Fibroblast of skin of scalp (primary cell): ENCODE data around the gene SOCS3. TPM values are rescaled to one million over a fixed set of nuclear protein-coding genes. Genes with fewer than 3 reads are reported as not detected.

ENCODE experiments used
- DNase-seq: peaks from one replicate; pipeline ENCODE4 v3.0.0-alpha.2; 2013
- polyA plus RNA-seq, 2 experiments: library from polyadenylated mRNA; unstranded; fragments of 120-200 nt; gene quantifications; one replicate each; pipeline ENCODE4 v1.2.1, GENCODE V29; 2013; ENCODE audit not compliant: insufficient read length in 2 of 2

Gene SOCS3
- polyA plus RNA-seq (2013, experiment 1 of 2; ENCODE audit: insufficient read length) = 33.4 TPM
- 33.2 TPM for polyA plus RNA-seq (2013, experiment 2 of 2; ENCODE audit: insufficient read length)

- DNase-seq = peak; percentile 99
Observed at GRCh38 chr17:78359997-78360370, at the start of gene SOCS3. SOCS3 (minus strand) TSS chr17:78360077; CDS start chr17:78359095, 982 bp downstream.

DNA sequence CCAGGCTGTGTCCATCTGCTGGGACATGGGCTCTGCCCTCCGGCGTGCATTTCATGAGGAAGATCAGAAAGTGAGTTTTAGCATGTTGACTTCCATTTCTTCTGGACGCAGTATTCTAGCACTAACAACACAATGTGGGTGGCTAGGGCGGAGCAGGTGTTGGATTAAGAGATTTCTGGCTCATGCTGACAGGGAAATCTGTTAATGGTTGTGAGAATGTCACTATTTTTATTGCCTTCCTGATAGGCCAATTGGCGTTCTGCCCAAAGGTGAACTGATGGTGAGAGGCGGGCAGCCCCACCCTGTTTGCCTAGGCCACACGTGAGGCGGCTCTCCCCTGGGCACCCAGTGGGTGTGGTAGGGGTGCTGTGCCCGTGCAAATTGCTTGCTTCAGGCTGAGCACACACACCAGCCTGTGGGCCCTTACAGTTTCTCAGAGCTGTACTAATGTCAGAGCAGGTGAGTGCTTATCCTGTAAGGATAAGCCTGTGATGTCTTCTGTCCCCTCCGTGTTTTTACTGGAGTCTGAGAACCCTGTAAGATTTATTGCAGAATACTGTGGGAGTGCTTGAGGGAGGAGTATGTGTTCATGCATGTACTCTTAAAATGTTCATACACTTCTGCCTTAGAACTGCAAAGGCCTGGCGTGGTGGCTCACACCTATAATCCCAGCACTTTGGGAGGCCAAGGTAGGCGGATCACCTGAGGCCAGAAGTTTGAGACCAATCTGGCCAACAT, 49.5 kb upstream of the SOCS3 start:
- no peak for DNase-seq

- DNase-seq = no peak
Observed at GRCh38 chr17:78408476-78409050, 48.7 kb upstream of the SOCS3 start.

DNA sequence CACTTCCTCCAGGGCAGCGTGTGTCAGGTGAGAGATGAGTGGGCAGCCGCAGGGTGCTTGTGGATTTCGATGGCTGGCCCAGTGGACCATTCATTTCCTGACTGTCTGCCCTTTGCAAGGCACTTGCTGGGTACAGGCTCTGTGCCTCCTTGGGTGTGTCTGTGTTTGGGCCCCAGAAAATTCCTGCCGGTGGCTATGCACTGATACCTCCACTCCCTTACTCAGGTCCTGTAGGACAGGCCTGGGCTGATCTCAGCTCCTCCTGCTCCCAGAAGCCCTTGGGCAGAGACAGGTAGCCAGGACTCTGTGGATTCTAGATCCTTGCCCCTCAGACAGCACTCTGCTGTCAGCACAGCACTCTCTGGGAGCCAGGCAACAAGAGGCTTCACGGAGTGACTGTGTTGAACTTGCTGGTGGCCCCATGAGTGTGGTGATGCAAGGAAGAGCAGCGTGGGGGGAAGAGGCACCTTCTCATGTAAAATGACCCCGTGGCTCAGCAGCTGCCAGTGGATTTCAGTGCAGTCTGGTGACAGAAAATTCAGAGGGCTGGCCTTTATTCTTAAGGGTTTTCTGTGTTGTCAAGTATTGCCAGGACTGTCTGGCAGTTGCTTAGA, 47.6 kb upstream of the SOCS3 start:
- DNase-seq = no peak

GRCh38 chr17:78406920-78407319, 47.0 kb upstream of the SOCS3 start:
- DNase-seq = no peak

GRCh38 chr17:78406396-78406795, 46.5 kb upstream of the SOCS3 start:
- no peak for DNase-seq

DNA sequence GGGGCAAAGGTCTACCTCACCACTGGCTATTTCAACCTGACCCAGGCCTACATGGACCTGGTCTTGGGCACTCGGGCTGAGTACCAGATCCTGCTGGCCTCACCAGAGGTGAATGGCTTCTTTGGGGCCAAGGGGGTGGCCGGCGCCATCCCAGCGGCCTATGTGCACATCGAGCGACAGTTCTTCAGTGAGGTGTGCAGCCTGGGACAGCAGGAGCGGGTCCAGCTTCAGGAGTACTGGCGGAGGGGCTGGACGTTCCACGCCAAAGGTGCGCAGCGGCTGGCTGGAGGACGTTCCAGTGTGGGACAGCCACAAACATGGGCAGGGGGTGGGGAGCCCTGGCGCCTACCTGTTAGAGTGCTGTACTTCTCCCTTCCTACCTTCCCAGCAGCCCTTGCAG, 43.9 kb upstream of the SOCS3 start:
- no peak for DNase-seq

DNA sequence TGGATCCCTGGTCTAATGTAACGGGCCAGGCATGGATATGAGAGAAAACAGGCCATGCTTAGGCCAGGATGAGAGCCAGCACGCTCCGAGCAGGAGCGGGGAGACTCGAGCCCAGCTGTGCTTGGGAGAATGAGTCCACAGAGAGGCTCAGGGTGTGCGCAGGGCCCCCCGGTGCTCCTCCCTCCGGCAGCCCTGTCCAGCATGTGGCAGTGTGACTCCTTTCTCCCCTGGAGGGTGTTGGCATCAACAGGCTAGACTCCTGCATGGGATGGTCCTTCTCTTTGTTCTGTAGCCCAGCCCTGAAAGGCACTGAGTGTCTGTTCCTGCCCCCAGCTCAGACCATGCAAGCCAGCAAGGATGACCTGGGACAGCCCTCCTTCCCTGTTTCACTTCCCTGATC, 42.0 kb upstream of the SOCS3 start:
- DNase-seq = no peak

GRCh38 chr17:78401246-78401645, 41.4 kb upstream of the SOCS3 start:
- peak; percentile 67 for DNase-seq

DNA sequence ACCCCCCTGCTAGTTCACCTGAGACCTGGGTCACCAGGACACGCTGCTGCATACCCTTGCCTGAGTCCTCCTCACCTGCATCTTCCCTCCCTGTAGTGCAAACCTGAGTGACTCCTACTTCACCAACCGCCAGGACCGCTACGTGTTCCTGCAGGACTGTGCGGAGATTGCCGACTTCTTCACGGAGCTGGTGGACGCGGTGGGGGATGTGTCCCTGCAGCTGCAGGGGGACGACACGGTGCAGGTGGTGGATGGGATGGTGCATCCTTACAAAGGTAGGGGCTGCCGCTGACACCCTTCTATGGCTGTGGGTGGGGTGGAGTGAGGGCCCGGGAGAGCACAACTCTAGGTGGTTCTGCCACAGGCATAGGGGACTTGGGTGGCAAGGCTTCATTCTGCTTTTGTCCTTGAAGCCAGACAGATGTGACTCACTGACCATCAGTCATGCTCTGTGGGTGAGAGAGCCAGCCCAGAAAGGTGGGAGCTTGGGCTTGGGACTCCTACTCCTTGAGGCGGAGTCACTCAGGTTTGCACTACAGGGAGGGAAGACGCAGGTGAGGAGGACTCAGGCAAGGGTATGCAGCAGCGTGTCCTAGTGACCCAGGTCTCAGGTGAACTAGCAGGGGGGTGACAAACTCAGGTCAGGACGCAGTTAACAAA, 40.8 kb upstream of the SOCS3 start:
- no peak for DNase-seq

DNA sequence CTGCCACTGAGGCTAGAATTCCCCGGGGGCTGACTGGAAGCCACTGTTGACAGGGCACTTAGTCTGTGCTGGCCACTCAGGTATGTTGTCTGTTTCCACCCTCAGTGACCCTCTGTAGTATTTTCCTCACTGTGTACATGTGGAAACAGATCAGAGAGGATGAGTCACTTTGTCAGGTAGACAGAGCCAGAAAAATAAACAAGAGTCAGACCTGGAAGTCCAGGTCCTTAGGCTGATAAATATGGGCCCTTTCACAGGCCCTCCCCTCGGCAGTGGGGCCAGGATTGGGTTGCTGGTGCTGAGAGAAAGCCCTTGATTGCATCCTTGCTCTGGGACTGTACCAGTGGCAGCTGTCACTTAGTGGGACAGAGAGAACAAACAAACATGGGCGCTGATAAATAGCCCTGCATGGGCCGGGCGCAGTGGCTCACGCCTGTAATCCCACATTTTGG, 39.8 kb upstream of the SOCS3 start:
- no peak for DNase-seq

DNA sequence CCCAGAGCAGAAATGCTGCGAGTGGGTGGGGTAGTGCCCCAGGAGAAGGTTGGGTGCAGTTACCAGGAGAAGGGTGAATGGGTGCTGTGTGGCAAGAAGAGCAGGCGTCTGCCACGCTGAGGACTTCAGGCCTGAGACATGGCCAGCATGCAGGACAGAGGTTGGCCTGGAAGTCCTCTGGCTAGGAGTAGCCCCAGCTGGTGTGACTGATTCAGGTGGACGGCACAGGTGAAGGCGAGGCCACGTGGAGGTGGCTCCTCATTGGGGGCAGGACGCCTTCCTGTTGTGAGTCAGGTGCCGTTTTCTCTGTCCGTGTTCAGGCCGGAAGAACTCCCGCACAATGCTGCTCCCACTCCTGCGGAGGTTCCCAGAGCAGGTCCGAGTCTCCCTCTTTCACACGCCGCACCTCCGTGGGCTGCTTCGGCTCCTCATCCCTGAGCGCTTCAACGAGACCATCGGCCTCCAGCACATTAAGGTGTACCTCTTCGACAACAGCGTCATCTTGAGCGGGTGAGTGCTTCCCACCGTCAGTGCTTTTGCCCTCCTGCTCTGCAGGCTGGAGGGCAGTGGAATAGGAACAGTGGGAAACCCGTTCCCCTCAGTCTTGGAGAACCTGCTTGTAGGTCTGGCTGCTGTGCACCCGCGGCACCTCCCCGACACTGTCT, 39.3 kb upstream of the SOCS3 start:
- no peak for DNase-seq

GRCh38 chr17:78398390-78398789, 38.5 kb upstream of the SOCS3 start:
- DNase-seq = no peak

GRCh38 chr17:78397681-78398101, 37.8 kb upstream of the SOCS3 start:
- DNase-seq = peak; percentile 80

- DNase-seq = peak; percentile 27
Observed at GRCh38 chr17:78396441-78397337, 36.8 kb upstream of the SOCS3 start.

DNA sequence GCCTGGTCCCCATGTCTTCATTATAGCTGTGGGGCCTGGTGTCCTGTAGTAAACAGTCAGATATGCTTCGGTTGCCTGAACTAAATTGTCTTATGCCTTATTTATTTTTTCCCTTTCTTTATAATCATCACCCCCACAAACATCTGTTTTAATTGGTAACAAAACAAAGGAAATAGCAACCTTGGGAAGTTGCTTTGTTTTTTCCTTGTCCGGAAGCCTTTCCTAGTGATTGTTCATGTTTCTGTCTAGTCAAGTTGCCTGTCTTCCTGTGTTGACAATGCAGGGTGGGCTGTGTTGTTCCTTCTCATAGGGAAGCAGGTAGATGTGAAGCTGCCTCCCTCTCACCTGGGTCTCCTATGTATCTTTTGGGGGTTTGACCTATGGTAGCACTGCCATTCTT, 35.3 kb upstream of the SOCS3 start:
- no peak for DNase-seq

- no peak for DNase-seq
Observed at GRCh38 chr17:78394209-78394608, 34.3 kb upstream of the SOCS3 start.

DNA sequence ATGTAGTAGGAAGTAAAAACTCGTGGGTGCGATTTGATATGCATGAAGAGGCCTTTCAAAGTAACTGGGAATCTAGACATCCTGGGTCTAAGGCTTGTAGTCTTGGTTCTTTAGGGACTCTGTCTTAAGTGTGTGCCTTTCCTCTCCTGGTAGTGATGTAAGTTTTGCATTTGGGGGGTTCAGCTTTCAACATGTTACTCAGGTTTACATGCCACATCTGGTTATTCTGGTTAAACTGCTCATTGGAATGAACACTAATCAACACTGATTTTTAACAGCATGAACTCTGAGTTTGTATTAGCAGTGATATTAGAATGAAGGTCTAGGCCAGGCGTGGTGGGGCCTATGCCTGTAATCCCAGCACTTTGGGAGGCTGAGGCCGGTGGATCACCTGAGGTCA, 33.7 kb upstream of the SOCS3 start:
- no peak for DNase-seq

DNA sequence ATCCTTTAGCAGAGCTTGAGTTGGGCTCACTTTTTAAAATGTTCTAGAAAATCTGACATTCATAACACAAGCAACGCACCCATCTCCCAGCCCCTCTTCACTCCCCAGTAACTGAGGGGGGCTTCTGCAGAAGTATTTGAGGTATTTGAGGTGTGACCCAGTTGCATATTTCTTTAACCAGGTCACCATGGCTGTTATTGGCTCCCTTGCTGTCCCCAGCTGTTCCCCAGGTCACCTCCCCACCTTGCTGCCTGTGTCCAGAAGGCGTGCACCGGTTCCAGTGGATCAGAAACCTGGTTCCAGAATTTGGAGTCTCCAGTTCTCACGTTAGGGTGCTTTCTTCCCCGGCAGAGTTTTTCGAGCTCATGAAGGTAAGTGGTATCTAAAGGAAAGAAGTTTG, 32.4 kb upstream of the SOCS3 start:
- no peak for DNase-seq

DNA sequence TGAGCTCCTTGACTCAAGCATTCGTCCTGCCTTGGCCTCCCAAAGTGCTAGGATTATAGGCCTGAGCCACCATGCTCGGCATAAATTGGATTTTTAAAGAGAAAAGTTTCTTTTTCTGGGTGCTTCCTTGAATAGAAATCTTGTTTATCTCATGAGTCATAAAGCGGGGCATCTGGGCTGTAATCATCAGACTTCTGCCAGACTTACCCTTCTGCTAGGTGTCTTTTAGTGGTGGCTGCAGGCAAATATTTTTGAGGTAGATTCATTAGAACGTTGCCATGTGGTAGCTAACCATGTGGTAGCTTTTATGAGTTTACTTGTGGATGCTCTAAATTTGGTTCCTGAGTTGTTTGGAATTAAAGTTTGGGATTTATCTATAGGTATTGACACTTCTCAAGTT, 32.0 kb upstream of the SOCS3 start:
- peak; percentile 29 for DNase-seq

DNA sequence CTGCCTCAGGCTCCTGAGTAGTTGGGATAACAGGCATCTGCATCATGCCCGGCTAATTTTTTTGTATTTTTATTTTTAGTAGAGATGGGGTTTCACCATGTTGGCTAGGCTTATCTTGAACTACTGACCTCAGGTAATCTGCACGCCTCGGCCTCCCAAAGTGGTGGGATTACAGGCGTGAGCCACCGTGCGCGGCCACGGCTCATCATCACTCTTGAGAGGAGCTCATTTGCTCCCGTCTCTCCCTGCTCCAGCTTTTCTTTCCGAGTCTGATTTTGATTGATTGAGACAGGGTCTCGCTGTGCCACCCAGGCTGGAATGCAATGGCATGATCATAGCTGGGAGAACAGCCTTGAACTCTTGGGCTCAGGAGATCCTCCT, 31.2 kb upstream of the SOCS3 start:
- DNase-seq = no peak
